Right lobe of liver (tissue), 4 donors: ENCODE measurements around the gene MYO15A.

Experiments
- CTCF ChIP-seq, 4 donors: fragments of 200-600 bp in 3 of 4; fragments of 450-650 bp in 1 of 4; IDR thresholded peaks; one replicate each; pipeline versions ENCODE4 v1.5.1 to v1.8.0; 2016 to 2022; ENCODE audit warnings: antibody characterized with exemption in 4 of 4, mild to moderate bottlenecking in 2 of 4
- POLR2A ChIP-seq: fragments of 450-650 bp; IDR thresholded peaks from one replicate; pipeline ENCODE4 v1.6.1; 2017; ENCODE audit warnings: antibody characterized with exemption, mild to moderate bottlenecking
- donor health status: DM: no; HTN: no; CAD: no.
- donor health status: DM: no; HTN: no; CAD: no.
- donor health status: DM: no; HTN: yes; CAD: no.

- TF ChIP-seq POLR2A (no peak), CTCF (IDR thresholded peaks at IDR 0.05) (no peak)
Observed at GRCh38 chr17:18076936-18077335, 31.6 kb upstream of the MYO15A start.
